HG03457 (cell line): ENCODE measurements around the gene ADRA2B.

ENCODE experiments used
- ATAC-seq: cut with Tn5 transposase; IDR thresholded peaks from one replicate; pipeline ENCODE4 v1.9.1; 2021; ENCODE audit warnings: moderate number of reproducible peaks; ENCODE audit not compliant: unreplicated experiment

ADRA2B gene

GRCh38 chr2:96138179-96139145 lies 22.1 kb upstream of the ADRA2B start, which contains the start of gene ASTL:
Gene ASTL (minus strand): TSS chr2:96138502. CDS start chr2:96138436, 66 bp downstream.
- ATAC-seq = no peak

GRCh38 chr2:96137321-96138178 lies 21.2 kb upstream of the ADRA2B start:
- ATAC-seq = no peak

- ATAC-seq = no peak
Measured at GRCh38 chr2:96136129-96136720, 19.9 kb upstream of the ADRA2B start.

- ATAC-seq = no peak
Measured at GRCh38 chr2:96135621-96136020, 19.2 kb upstream of the ADRA2B start.

GRCh38 chr2:96135171-96135570 lies 18.8 kb upstream of the ADRA2B start:
- ATAC-seq = no peak

- ATAC-seq = no peak
Measured at GRCh38 chr2:96134421-96134820, 18.1 kb upstream of the ADRA2B start.

GRCh38 chr2:96131813-96132745 lies 15.7 kb upstream of the ADRA2B start:
- ATAC-seq = no peak

GRCh38 chr2:96131152-96131812 lies 14.9 kb upstream of the ADRA2B start:
- ATAC-seq = no peak

- no peak for ATAC-seq
Measured at GRCh38 chr2:96130483-96130882, 14.1 kb upstream of the ADRA2B start.

GRCh38 chr2:96129528-96130120 lies 13.3 kb upstream of the ADRA2B start:
- no peak for ATAC-seq

GRCh38 chr2:96128456-96128855 lies 12.1 kb upstream of the ADRA2B start:
- ATAC-seq = no peak

GRCh38 chr2:96124406-96125265 lies 8.3 kb upstream of the ADRA2B start:
- no peak for ATAC-seq

GRCh38 chr2:96123936-96124335 lies 7.6 kb upstream of the ADRA2B start:
- ATAC-seq = no peak

- no peak for ATAC-seq
Measured at GRCh38 chr2:96123290-96123689, 6.9 kb upstream of the ADRA2B start.

GRCh38 chr2:96122391-96122790 lies 6.0 kb upstream of the ADRA2B start:
- ATAC-seq = no peak

- ATAC-seq = no peak
Measured at GRCh38 chr2:96121414-96121813, 5.0 kb upstream of the ADRA2B start.

GRCh38 chr2:96120991-96121390 lies 4.6 kb upstream of the ADRA2B start:
- ATAC-seq = no peak

GRCh38 chr2:96120091-96120720 lies 3.8 kb upstream of the ADRA2B start:
- no peak for ATAC-seq
